ENCODE measurements around the gene GHITM.

DNA sequence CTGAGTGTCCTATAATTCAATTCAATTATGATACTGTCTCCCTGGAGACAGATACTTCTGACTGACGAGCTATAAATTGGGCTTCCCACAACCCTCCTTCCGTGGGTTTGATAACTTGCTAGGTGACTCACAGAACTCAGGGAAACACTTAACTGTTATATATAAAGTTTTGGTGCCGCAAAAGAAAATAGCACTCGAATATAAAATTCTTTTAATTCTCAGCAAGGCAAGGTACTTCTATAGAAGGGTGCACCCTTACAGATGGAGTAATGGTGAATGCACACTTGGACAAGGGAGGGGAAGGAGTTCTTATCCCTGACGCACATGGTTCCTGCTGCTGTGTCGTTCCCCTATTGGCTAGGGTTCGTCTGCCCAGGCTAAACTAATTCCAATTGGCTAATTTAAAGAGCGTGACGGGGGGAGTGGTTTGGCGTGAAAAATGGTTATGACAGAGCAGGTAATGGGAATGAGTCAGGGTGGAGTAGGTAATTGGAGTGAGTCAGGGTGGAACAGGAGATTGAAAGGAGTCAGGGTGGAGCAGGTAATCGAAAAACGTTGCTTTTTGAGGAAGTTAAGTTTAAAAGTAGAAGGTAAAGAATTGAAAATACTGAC, 20.8 kb upstream of the GHITM start:
- TF ChIP-seq, protein P1, sequence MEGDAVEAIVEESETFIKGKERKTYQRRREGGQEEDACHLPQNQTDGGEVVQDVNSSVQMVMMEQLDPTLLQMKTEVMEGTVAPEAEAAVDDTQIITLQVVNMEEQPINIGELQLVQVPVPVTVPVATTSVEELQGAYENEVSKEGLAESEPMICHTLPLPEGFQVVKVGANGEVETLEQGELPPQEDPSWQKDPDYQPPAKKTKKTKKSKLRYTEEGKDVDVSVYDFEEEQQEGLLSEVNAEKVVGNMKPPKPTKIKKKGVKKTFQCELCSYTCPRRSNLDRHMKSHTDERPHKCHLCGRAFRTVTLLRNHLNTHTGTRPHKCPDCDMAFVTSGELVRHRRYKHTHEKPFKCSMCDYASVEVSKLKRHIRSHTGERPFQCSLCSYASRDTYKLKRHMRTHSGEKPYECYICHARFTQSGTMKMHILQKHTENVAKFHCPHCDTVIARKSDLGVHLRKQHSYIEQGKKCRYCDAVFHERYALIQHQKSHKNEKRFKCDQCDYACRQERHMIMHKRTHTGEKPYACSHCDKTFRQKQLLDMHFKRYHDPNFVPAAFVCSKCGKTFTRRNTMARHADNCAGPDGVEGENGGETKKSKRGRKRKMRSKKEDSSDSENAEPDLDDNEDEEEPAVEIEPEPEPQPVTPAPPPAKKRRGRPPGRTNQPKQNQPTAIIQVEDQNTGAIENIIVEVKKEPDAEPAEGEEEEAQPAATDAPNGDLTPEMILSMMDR (IDR thresholded peaks at IDR 0.05): no peak
- no peak for TF ChIP-seq POLR2A (IDR thresholded peaks at IDR 0.05)

Data from esophagus squamous epithelium (tissue), 4 donors.